GM18867 (cell line): ENCODE data around the gene WDR18.

Source experiments
- ATAC-seq: cut with Tn5 transposase; IDR thresholded peaks from one replicate; pipeline ENCODE4 v1.9.1; 2021; ENCODE audit warnings: mild to moderate bottlenecking, moderate library complexity; ENCODE audit not compliant: unreplicated experiment

The WDR18 gene

DNA sequence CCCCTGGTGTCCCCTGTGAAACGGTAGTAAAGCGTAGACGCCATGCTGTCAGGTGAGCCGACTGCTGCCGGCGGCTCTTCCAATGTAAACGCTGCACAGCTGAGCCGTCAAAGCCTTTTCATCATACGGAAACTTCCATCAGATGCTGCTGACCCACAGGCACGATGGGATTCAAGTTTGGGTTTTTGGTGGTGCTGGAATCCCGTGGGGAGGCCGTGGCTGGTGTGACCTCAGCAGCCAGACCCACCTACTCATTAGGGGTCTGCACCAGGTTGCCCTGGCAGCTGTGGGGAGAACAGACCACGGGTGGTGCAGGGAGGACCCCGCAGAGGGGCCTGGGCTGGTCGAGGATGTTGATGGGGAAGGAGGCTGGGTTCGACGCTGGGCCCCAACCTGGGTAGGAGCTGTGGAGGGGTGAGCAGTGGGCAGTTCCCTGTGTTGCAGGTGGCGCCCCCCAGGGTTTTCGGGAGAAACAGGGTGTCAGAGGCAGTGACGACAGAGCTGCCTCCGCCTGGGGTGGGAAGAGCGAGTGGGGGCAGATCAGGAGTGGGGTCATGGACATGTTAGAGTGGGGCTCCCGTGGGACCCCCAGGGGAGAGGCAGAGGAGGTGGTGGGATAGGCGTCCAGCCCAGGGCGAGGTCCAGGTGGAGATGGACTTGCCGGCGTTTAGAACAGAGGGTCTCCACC lies 22.7 kb downstream of the WDR18 start:
- no peak for ATAC-seq

DNA sequence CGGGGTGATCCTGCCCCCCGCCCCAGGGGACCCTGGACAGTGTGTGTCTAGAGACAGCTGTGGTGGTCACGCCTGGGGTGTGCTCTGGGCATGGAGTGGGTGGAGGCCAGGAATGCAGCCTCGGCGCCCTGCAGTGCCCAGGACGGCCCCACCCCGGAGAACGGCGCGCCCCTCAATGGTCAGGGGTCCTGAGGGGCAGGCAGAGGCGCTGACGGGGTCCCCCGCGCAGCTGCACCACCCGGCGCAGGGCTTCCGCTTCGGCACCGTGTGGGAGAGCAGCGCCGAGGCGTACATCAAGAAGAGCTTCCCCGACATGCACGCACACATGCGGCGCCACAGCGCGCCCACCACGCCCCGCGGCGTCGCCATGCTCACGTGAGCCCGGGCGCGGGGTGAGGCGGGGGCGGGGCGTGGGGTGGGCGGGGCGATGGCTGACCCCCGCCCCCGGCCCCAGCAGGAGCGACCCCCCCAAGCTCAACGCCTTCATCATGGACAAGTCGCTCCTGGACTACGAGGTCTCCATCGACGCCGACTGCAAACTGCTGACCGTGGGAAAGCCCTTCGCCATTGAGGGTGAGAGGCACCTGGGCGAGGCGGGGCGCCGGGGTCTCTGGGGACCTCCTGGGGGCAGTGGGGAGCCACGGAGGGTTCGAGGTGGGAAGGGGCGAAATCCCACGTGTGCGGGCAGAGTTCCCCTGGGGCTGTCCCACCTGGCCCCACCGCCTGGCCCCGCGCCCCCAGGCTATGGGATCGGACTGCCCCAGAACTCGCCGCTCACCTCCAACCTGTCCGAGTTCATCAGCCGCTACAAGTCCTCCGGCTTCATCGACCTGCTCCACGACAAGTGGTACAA lies 23.5 kb downstream of the WDR18 start:
- ATAC-seq = no peak

DNA sequence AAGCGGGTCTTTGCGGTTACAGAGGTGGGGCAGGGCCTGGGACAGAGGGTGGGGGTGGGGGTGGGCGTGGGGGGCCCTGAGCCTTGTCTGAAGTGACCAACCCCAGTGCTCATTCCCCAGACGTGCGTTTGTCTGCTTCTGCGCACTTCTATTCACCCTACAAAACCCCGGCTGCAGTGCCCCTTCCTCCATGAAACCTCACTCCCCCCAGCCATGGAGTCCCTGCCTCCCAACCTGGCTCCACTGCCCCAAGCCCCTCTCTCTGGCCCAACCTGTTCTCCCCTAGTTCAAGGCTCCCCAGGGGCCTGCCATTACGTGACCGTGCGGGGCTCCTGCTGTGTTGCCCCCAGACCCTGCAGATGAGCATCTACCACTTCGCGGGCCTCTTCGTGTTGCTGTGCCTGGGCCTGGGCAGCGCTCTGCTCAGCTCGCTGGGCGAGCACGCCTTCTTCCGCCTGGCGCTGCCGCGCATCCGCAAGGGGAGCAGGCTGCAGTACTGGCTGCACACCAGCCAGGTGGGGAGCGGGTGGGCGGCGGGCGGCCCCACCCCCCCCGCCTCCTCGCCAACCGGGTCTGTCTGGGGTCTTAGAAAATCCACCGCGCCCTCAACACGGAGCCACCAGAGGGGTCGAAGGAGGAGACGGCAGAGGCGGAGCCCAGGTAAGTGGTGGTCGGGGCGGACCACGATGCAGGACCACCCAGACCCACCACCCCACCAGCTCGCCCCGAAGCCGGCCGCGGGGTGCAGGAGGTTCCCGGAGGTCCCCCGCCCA lies 24.3 kb downstream of the WDR18 start:
- no peak for ATAC-seq

DNA sequence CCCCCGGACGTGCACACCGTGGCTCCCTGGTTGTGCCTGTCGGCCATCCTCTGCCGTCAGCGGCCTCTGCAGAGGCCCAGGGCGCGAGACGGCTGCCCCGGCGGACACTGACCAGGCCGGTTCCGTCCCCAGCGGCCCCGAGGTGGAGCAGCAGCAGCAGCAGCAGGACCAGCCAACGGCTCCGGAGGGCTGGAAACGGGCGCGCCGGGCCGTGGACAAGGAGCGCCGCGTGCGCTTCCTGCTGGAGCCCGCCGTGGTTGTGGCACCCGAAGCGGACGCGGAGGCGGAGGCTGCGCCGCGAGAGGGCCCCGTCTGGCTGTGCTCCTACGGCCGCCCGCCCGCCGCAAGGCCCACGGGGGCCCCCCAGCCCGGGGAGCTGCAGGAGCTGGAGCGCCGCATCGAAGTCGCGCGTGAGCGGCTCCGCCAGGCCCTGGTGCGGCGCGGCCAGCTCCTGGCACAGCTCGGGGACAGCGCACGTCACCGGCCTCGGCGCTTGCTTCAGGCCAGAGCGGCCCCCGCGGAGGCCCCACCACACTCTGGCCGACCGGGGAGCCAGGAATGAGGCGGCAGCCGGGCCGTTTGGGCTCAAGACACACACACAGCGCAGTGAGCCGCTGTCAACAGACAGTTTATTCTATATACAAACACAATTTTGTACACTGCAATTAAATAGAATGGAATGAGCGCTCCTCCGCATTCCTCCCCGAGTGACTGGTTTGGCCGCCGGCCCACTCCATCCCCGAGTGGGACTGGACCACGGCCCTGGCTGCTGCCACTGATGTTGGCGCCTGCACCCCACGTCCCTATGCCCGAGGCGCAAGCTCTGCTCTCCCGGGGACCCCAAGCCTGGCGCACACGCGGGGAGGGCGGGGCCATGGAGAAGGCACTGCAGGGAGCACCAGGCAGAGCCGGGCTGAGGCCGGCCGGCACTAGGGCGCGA lies 25.2 kb downstream of the WDR18 start:
- ATAC-seq = no peak

DNA sequence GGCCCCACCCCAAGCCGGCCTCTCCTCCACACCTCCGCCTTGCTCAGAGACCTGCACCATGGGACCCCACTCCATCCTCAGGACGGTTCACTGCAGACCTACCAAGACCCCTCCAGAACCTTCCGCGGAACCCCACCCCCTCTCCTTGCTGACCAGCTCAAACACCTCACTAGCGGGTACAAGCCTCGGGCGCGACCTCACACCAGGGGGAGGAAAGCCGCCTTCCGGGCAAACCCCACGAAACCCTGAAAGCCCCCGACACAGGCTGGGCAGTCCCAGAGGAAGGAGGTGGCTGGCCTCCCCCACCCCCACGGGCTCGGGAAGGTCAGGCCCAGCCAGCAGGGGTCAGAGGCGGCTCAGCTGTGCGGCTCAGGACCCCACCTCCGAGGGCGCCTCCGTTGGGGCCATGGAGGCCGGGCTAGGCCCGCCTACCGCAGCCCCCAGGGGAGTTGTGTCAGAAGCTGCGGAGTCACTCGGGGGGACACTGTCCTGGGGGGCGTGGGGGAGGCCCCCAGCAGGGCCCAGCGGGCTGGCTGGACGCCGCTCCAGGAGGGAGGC lies 25.9 kb downstream of the WDR18 start:
- ATAC-seq = no peak

DNA sequence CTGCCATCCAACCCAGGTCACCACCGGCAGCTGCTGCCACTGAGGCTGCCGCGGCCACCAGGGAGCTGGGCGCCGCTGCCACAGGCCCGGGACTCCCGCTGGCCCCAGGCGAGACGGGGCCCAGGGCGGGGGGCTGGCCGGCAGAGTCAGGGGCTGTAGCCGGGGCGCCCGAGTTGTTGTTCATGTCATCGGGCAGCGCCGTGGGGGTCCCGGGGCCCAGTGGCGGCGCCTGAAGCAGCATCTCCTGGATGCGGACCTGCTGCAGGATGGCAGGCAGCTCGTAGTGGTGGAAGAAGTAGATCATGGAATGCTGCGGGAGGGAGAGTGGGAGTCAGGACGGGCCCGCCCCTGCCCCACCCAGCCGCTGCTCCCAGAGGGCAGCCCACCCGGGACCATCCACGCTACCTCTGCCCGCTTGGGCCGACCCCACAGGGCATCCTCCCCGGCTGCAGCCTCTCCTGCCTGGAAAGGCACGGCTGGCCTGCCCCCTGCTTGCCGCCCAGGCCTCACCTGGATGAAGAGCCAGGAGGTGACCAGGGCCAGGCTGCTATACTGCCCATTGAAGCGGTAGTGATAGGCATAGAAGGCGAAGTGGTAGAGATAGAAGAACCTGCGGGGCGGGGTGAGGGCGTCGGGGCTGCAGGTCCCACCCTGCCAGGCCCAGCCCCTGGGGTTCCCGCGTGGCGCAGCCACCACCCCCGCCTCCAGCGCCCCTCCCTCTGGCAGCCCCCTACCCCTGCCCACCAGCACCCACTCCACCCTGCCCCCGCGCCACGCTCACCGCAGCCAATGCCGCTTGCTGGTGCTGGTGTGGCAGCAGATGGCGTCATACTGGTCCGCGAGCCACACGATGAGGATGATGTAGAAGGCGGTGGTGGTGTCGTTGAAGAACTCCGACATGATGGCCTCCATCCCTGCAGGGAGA lies 26.7 kb downstream of the WDR18 start:
- no peak for ATAC-seq

DNA sequence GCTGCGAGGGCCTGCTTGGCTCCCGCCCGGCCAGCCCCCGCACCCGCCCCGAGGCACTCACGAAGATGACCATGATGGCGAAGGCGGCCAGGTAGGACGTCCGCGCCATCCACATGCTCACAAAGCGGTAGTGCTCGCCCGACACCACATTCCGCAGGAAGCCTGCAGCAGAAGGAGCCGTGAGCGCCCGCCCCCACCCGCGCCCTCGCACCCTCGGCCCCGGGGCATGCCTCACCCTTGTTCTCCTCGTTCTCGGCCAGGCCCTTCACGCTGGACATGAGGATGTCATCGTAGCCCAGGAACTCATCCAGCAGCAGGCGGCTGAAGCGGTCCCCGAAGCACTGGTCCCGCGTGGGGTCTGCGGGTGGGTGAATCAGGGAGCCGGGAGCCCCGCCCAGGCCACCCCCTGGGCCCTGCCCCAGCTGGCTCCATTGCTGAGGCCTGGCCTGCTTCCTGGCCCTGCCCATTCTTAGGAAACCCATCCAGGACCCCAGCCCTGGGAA lies 27.7 kb downstream of the WDR18 start:
- ATAC-seq = no peak

DNA sequence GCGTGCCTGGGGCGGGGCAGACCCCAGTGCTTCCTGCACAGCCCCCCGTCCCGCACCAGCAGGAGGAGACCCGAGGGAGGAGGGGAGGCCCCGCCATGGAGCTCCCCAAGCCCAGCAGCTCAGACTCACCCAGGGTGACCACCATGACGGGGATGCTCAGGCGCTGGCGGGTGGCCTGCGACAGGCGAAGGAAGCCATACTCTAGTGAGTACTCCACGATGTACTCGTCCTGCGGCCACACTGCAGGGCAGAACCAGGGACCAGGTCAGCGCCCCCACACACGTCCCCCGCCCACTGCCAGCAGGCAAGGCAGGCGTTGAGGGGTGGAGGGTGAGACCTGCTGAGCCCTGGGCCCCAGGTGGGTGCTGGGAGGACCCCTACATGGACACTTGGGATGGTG lies 28.2 kb downstream of the WDR18 start:
- no peak for ATAC-seq

DNA sequence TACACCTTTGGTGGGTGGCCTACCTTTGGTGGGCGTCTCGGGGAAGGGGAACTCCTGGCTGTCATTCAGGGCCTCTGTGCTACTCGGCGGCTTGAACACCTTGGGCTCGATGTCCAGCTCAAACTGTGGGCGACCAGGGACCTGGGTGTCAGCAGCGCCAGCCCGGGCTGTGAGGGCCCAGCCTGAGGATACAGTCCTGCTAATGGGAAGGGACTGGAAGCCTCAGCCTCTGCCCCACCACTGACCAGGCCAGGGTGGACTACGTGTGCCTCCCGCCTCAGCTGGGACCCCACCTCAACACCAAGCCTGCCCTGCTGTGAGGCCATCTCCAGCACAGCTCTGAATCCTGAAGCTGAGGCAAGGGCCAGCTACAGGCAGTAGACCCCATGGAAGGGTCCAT lies 29.1 kb downstream of the WDR18 start:
- ATAC-seq = no peak

DNA sequence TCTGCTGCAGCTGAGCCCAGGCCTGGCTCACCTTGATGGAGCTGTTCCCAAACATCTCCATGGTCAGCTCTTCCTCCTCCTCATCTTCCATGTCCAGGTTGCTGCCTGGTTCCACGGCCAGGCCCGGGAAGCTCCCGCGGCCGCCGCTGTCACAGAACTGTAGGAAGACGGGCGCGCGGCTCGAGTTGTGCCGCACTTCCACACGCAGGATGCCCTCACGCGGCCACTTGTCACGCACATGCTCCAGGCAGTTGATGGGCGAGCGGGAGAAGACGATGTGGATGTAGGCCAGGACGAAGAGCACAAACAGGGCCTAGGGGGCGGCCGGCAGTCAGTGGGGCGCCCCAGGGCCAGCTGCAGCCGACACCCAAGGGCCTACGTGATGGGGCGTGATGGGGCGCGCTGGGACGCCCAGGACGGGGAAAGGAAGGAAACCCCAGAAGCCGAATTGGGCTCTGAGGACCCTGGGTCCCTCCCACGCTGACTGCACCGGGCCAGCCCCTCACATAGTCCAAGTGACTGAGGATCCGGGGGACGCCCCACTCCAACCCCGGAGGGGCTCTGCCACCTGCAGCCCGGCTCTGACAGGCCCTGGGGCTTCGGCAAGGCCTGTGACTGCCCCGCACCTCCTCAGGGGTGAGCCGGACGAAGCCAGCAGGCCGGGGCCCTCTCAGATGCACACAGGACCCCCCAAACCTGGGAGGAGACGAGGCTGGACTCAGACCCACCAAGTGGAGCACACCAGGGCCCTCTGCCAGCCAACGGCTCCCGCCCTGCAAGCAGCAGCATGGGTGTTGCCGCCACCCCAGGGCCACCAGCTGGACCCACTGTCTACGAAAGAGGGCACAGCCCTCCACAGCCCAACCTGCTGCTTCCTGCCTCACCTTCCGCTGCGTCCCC lies 30.3 kb downstream of the WDR18 start:
- ATAC-seq = no peak

DNA sequence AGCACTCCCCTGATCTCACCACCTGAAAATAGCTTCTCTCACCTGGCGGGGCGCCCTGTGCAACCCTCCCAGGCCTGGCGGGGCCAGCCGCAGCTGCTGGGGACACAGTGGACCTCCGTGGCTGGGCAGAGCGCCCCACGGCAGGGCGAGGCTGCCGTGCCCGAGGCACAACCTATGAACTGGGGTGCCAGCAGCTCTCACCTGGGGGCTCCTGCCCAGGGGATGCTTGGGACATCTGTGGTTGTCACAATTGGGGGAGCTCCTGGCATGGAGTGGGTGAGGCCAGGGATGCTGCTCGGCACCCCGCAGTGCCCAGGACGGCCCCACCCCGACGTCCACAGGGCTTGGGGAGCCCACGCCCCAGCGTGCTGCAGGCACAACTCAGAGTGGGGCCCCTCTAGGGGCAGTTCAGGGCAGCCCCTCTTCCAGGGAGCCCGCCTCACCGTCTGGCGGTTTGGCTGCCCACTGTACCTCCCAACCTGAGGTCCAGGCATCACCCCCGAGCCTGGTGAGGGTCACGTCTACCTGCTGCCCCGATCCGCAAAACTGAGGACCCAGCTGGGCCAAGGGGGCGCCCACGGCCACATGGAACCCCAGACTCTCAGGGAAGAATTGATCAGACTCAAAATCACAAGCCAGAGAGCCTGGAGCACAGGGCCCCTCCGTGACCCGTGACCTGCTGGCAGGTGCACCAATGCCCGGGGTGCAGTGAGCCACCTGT lies 31.1 kb downstream of the WDR18 start:
- ATAC-seq = no peak

DNA sequence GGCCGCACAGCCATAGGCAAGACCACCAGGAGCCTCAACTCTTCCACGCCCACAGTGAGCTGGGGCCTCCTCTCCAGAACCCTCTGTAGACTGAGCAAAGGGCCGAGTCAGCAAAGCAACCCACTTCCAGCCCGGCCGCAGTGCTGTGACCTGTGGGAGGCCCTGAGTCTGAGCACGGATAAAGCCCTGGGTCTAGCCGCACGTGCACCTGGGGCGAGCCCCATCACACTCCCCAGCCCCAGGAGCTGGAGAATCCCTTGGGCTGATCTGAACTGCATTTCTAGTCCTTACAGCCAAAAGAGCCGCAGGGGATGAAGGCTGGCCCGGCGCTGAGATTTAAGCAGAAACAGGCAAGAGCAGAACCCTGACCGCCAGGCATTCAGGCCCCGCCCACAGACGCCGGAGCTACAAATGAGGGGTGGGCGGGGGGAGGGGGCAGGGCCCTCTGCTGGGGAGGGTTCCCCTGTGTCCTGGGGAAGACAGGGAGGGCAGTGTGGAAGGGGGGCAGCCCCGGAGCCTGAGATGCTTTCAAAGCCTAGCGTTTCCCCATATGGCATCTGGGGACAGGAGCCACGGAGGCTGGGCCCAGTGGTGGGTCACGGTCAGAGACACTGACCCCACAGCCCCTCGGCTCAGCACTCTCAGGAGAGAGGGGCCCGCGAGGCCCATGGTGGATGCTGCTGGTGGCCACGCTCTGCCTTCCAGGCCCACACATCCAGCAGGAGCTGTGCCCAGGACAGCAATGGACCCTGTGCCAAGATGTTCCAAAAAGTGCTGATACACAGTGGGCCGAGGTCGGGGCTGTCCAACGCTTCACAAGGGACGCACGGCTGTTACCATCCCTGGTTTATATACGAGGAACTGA lies 31.9 kb downstream of the WDR18 start:
- no peak for ATAC-seq

DNA sequence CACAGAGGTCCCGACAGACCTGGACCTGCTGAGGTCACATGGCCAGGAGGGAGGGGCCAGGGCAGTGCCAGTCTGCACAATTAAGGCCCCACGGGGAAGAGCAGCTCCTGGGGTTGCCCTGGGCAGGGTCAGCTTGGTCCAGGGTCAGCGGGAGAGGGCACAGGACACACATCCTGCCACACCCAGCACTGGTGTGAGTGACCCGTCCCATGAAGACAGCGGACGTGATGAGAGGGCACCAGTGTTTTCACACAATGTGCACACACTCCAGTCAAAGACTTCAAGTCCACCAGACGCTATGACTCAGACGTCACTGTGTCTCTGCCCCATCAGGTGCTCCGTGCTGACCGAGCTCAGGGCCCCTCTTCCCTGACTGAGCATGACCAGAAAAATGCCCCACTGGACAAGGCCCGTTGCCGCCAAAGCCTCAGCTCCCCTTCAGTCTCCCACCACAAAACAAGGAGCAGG lies 32.5 kb downstream of the WDR18 start:
- no peak for ATAC-seq

DNA sequence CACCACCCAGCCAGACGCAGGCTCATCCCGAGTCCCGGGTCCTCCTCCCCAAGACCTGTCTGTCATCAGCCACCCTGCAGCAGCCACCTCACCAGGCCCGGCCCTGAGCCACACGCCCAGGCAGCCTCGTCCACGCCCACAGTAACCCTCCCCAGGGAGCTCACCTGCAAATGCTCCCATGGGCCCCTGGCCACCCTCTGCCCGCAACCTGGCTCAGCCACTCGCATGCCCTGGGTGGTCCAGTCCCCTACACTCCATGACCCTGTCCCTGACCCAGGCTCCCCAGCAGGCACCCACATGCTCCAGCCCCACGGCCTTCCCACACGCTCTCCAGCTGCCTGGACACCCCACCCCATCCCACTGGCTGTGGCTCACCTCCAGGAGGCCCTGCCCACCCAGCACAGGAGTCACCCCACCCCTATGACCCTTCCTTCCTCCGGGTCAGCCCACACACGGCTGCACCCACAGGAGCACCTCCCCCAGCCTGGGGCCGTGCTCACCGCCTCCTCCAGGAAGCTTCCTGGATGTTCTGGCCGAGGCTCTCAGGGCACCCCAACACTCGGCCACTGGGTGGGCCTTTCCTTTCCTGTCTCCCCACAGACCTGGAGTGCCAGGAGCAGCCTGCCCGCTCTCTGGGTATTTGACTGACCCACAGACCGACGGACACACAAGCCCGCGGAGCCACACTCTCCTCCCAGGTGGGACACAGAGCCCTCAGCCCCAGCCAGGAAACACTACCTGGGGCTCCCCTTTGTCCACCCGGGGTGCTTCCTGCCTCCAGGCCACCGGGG lies 33.2 kb downstream of the WDR18 start:
- no peak for ATAC-seq

DNA sequence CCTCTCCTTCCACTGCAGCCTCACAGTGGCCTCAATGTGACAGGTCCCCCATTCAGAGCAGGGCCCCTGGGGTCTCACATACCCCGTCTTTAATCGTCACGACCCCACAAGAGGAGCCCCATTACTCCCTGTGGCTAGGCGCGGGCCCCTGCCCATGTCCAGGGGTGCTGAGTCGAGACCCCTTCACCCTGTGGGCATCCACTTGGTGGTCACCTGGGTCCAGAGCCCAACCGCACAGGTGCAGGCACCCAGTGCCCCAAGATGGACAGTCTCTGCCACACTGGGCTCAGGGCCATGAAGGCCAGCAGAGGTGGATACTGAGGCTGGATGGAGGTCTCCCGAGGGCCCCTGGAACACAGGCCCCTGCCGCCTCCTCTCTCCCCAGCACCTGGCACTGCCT lies 33.8 kb downstream of the WDR18 start:
- no peak for ATAC-seq

DNA sequence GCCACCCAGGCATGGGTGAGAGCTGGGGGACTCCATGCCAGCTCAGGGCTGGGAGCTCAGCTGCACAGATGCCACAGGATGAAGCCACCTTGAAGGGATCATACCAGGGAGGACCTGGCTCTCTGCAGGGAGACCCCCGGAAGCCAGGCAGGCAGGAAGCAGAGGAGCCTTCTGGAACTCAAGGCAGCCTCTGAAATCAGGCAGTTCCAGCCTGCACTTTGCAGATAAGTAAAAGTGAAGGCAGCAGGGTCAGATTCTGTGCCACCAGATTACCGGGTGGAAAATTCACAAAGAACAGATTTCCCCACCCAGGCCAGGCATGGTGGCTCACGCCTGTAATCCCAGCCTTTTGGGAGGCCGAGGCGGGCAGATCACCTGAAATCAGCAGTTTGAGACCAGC lies 34.2 kb downstream of the WDR18 start:
- no peak for ATAC-seq
